ENCODE data around the gene CPNE6.

DNA sequence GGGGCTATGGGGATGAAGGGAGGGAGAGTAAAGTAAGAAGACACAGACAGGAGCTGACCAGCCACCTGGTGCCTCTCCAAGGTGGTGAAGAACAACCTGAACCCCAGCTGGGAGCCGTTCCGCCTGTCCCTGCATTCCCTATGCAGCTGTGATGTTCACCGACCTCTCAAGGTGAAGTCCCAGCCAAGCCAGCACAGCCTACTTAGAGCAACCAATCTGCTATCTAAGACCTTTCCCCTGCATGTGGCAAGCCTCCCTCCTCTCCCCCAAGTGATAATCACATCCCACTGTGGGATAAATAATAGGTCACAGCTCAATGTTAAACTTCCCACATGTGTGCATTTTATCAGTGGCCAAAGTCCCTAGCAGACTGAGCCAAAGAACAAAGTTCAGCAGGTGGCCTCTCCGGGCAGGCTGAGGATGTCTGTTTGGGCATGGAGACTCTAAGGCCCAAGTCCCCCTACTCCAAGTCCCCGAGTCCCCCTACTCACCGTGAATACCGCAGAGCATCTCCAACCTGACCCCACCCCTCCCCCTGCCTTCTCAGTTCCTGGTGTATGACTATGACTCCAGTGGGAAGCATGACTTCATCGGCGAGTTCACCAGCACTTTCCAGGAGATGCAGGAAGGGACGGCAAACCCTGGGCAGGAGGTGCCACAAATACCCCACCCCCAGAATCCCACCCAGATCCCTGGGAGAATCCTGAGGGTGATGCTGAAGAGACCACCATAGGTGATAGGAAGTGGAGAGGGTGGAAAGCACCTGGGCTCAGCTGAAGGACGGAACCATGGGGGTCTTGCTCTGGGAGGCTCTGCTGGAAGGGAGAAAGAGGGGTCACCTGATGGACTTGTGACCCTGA is 3.5 kb downstream of the CPNE6 start:
- TF ChIP-seq, protein P1, sequence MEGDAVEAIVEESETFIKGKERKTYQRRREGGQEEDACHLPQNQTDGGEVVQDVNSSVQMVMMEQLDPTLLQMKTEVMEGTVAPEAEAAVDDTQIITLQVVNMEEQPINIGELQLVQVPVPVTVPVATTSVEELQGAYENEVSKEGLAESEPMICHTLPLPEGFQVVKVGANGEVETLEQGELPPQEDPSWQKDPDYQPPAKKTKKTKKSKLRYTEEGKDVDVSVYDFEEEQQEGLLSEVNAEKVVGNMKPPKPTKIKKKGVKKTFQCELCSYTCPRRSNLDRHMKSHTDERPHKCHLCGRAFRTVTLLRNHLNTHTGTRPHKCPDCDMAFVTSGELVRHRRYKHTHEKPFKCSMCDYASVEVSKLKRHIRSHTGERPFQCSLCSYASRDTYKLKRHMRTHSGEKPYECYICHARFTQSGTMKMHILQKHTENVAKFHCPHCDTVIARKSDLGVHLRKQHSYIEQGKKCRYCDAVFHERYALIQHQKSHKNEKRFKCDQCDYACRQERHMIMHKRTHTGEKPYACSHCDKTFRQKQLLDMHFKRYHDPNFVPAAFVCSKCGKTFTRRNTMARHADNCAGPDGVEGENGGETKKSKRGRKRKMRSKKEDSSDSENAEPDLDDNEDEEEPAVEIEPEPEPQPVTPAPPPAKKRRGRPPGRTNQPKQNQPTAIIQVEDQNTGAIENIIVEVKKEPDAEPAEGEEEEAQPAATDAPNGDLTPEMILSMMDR (optimal IDR thresholded peaks at IDR 0.05 in 1 of 3, IDR thresholded peaks at IDR 0.05 in 1 of 3, conservative IDR thresholded peaks at IDR 0.05 in 1 of 3; ENCODE audit: extremely low read depth in 1 of 3, insufficient read depth in 2 of 3, low read length in 3 of 3), result no peak
- TF ChIP-seq EZH2 (IDR thresholded peaks at IDR 0.05; ENCODE audit: low read length), result no peak
